Measurements from ENCODE around the gene ITGB3.
"Not testable (repeated sequence)": the region's sequence is repeated elsewhere in the genome, so short reads cannot be mapped to it uniquely, and the experiment has no call there.

ITGB3 gene

DNA sequence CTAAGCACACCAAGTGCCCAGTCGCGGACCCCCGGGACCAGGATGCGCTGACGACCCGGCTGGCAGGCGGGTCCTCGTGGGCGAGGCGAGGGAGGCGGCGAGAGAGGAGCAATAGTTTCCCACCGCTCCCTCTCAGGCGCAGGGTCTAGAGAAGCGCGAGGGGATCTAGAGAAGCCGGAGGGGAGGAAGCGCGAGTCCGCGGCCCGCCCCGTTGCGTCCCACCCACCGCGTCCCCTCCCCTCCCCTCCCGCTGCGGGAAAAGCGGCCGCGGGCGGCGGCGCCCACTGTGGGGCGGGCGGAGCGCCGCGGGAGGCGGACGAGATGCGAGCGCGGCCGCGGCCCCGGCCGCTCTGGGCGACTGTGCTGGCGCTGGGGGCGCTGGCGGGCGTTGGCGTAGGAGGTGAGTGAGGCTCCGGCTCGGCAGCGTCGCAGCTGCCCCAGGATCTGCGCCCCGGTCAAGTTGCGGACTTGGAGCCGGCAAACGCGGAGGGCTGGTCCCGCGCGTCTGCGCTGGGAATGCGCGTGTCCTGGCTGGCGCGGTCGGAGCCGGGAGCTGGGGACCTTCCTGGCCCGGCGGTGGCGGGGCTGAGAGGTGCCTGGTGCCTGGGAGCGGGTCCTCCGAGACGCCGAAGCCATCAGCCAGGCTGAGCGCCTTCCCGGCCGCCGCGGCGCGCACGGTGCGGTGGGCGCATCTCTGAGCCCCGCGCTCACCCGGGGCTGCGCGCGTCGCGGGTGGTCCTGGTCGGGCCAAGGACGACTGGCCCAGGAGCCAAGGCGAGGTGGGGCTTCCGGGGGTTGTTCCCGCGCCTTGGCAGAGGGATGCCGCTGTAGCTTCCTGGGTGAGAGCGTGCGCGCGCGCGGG is at the start of gene ITGB3:
ITGB3 (plus strand) TSS at position 287 of the 862 bp plus-strand sequence; CDS start at position 322, 35 bp downstream.
- DNase-seq (ENCODE audit: low spot score): peak; percentile 49

DNA sequence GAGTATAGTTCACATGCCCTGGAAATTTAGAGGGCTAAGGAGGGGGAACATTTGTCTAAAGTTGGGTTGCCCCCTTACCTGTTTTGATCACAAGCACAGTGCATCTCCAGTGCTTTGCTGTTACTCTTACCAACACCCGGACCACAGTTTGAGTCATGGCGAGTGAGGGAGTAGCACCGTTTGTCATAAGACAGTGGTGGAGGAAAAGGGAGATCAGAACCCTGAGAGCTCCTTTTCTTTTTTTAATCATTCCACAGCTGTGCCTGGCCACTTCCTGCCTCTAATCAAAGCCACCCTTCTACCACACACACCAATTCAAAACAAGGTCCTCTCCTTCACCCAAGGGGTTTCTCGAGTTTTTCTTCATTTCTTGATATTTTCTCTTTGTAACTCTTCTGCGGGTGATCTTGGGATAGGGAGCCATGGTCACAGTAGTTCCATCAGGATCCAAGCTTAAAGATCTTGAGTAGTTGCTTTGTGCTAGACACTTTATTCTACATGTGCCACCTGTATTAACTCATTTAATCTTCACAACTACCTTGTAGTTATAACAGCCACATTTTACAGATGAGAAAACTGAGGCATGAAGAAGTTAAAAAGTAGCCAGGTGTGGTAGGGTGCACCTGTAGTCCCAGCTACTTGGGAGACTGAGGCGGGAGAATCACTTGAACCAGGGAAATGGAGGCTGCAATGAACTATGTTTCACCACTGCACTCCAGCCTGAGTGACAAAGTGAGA is 49.5 kb upstream of the ITGB3 start:
- DNase-seq (ENCODE audit: low spot score): peak; percentile 69

DNA sequence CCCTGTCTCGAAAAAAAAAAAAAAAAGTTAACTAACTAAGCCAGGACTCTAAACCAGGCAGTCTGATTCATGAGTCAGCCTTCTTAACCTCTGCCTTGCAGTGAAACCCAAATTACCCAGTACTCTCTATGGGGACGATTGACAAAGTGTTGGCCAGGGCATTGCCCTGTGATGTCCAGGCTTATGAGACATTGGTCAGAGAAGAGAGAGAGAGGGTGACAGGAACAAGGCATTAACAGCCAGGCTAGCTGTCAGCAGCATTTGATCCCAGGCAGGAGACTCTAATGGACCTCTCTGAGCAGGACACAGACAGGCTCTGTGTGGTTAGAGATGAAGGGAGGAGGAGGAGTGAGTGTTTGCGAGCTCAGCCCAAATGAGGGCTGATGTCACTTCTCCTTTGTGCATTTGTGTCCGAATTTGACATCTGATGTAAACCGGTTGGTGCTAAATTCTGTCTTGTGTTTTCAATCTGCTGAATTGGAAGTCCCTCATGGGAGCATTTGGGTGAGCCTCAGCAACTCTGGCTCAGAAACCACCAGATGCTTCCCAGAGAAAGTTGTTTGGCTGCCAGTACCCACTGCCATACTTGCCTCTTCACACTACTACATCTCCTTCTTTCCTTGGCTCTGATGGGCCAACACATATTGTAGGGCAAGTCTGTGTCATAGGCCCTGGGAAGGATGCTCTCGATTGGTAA is 48.8 kb upstream of the ITGB3 start:
- peak; percentile 53 for DNase-seq (ENCODE audit: low spot score)

DNA sequence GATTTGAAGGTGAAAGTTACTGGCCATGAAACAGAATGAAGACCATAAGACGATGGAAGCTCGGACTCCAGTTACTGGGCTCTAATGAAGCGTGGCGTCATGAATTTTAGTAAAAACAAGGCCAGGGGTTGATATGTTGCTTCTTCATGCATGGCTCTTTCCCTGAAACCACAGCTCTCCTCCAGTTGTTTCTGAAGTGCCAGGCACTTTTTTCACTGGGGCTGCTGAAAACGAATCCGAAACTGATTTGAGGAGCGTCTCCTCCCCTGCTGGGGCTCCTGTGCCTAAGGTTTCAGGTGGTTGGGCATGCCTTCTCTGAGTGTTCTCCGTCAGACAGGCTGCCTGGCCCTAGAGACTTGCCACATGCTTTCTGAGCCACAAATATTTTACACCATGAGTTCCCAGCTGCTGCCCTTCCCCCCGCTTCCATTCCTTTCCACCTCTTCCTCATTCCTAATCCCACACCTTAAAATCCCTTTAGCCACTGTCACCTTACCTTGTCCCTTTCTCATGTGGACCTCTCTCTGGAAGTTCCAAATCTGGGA is 48.1 kb upstream of the ITGB3 start:
- peak; percentile 74 for DNase-seq (ENCODE audit: low spot score)

DNA sequence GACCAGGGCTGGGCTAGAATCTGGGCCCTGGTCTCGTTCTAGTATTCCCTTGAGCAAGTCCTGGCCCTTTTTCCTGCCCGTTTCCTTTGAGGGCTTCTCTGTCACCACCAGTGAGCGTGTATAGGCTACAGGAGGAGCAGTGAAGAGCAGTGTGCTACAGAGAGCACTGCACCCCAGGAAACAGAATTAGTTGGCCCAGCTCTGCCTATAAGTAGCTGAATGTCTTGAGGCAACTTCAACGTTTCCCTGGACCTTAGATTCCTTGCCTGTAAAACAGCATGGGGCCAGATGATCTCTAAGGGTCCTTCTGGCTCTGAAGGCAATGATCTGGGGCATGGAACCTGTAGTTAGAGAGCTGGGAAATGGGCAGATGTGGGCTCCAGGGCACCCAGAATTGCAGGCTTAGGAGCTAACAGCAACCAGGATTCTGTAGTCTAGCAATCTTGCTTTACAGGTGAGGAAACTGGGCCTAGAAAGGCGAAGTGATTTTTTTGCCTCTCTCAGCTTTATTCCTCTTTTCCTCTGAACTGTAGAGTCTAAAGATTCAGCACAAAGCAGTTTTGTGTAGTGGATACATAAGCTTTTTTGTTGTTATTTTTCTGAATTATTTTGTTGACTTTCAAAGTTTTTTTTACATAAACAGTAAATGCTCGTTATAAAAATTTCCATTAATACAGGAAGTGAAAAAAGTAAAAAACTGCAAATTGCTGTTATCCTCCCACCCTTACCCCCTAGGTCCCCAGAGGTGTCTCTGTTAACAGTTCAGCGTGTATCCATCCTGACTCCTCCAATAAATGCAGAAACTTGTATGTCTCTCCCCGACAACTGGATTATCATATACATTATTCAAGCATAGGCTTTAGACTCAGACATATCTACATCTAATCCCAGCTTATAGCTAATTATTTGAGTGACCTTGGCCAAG is 46.2 kb upstream of the ITGB3 start:
- no peak for DNase-seq (ENCODE audit: low spot score)

DNA sequence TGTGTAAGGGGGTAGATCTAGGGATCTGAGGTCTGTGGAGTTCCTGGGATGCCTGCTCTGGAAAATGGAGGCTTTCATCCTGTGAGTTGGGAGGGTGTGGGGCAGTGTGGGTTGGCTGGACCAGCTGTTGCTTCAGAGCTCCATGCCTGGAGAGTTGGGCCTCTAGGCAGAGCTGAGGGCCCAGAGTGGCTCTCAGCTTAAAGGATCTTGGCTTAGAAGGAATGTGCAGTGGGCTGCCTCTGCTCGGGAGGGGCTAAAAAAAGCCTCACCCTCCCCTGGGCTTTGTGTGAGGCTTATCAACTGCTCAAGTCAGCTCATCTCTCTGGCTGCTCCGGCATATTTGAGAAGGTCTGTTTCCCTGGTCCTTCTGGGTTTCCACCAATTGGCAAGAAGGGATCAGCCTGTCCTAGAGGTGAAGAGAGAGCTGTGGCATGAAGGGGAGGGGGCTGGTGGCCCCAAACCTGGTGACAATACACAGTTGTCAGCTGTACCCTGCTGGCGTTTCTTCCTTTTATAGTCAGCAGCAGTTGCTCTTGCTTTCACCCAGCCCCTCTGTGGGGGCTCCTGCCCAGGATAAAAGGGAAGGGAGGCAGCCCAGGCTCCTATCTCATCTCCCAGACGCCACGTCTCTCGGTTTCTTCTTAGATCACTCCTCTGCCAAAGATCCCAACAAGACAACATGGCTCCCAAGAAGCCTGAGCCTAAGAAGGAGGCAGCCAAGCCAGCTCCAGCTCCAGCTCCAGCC is 44.7 kb upstream of the ITGB3 start, which contains the start of gene MYL4:
MYL4 (plus strand) TSS at position 605 of the 745 bp plus-strand sequence; CDS start at position 680, 75 bp downstream.
- no peak for DNase-seq (ENCODE audit: low spot score)

DNA sequence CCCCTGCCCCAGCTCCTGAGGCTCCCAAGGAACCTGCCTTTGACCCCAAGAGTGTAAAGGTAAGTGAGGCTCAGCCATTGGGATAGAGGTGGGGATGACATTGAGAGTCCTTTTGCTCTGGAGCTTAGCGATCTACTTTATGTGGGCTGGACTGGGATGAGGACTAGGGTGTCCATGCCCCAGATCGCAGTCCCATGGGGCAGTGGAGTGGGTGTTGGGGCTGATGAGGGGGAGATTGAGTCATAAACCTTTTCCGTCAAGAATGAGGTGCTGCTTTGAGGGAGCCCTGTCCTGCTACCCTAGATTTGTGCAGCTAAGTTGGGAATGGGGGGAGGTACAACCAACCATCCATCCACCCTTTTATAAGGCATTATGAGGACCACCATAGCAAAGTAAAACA is 44.1 kb upstream of the ITGB3 start:
- DNase-seq (ENCODE audit: low spot score): no peak

DNA sequence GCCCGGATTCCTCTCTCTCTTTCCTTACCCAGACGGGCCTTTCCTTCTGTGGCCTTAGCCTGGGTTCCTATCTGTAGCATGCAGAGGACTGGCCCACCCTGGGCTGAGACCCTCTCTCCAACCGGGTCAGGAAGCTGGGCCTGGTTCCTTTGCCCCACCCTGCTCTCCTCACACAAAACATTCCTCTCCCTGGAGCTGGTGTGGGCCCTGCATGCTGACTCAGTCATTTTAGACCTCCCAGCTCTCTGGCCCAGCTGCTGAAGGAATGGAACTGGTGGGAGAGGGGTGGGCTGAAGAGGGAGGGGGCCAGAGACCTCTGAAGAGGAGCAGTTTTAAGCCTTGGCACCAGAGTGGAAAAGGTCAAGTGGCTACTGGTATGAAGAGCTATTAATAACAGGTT is 43.5 kb upstream of the ITGB3 start:
- DNase-seq (ENCODE audit: low spot score): no peak

DNA sequence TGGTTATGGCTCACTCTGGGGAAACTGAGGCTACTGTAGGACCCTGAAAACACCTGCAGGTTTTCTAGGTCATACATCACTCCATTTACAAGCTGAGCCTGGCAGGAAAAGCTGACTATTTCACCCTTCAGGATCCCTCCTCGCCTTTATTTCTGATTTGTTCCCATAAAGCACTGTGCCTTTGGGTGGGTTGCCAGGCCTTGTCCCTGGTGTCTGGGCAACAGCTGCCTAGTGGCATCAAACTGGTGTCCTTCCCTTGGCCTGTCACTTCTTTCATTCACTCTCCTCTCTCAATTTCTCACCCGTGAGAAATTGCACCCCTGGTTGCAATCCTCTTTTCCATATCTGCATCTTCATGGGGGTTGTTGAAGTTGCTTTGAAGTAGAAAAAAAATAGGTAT is 42.8 kb upstream of the ITGB3 start:
- no peak for DNase-seq (ENCODE audit: low spot score)

DNA sequence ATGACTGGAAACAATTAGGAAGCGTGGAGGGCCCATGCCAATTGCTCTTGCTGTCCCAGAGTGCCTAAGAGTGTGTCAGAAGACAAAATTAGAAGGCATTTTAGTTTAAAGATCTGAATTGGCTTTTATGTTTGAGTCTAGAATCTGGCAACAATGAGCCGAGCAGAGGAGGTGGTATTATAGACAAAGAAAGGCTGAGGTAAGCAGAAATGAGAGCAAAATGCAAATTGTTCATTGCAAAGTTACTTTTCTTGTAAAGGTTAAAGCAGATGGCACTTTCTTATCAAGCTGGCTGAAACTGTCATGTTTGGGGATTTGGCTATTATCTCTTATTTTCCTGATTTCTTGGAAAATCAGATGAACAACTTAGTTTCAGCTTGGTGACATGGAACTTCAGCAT is 41.2 kb upstream of the ITGB3 start:
- no peak for DNase-seq (ENCODE audit: low spot score)

DNA sequence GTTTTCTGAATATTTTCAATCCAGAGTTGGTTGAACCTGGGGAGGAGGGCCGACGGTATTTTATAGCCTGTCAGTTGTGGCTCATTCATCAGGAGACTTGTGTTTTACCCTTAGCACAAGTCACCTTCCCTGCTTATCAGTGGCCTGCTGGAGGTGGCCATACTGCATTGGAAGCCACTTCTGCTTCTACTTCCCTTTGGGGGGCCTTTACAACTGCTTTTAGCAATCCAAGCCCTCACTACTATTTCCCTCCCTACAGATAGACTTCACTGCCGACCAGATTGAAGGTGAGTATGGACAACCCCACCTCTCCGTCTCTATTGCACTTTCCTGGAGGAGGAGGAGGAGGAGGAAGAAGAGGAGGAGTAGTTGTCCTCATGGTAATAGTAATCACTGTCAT is 40.1 kb upstream of the ITGB3 start:
- DNase-seq (ENCODE audit: low spot score): no peak

DNA sequence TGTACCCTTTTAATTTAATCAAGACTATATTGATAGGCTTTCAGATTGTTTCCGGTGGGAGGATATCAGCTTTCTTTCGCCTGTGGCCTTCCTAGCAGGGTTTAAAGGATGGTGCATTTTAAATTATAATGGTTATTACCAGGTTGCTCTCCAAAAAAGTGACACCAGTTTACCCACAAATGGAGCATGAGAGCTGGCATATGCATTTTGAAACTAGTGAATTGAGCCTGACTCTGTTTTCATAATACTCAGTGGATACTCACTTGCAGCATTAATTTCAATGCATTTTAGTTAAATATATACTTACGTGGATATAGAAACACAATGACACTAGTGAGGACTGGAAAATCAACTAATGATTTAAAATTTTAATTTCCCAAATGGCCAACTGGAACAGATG is 38.7 kb upstream of the ITGB3 start:
- no peak for DNase-seq (ENCODE audit: low spot score)

DNA sequence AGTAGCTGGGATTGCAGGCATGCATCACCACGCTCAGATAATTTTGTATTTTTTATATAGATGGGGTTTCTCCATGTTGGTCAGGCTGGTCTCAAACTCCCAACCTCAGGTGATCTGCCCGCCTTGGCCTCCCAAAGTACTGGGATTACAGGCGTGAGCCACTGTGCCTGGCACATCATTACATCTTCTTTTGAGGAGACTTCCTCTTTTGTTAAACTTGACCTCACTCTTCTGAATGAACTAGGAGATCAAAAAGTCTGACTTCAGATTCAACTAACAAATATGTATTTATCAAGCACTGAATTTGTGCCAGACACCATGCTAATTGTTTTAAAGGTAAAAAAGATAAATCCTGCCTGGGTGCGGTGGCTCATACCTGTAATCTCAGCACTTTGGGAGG is 36.8 kb upstream of the ITGB3 start:
- DNase-seq (ENCODE audit: low spot score): not testable (repeated sequence)

DNA sequence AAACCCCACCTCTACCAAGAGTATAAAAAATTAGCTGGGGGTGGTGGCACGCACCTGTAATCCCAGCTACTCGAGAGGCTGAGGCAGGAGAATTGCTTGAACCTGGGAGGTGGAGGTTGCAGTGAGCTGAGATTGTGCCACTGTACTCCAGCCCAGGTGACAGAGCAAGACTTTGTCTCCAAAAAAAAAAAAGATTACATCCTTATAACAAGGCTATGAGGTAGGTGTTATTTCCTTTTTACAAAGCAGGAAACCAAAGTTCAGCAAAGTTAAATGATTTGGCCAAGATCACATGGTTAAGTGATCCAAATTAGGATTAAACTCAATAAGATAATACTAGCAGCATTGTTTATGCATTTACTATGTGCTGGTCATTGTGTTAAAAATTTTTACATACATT is 36.3 kb upstream of the ITGB3 start:
- DNase-seq (ENCODE audit: low spot score): peak; percentile 24

DNA sequence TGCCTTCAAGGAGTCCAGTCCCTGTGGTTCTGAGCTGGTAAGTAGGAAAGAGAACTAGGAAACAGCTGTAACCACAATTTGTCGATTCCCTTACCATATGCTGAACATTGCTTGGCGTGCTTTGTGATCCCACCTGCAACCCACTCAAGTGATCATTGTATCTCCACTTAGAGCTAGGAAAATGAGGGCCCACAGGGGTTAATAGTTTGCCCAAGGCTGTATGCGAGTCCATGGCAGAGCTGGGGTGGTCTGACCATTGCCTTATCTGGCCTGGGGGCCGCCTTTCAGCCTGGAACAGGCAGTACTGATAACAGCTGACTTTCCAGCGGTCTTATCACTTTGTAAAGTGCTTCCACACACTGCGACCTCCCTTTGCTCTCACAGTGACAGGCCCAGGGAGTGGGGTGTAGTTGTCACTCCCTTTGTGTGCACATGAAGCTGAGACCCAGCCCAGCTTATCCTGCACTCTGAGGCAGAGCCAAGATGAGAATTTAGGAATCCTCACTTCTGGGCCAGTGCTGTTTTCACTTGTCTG is 34.7 kb upstream of the ITGB3 start:
- DNase-seq (ENCODE audit: low spot score): no peak

DNA sequence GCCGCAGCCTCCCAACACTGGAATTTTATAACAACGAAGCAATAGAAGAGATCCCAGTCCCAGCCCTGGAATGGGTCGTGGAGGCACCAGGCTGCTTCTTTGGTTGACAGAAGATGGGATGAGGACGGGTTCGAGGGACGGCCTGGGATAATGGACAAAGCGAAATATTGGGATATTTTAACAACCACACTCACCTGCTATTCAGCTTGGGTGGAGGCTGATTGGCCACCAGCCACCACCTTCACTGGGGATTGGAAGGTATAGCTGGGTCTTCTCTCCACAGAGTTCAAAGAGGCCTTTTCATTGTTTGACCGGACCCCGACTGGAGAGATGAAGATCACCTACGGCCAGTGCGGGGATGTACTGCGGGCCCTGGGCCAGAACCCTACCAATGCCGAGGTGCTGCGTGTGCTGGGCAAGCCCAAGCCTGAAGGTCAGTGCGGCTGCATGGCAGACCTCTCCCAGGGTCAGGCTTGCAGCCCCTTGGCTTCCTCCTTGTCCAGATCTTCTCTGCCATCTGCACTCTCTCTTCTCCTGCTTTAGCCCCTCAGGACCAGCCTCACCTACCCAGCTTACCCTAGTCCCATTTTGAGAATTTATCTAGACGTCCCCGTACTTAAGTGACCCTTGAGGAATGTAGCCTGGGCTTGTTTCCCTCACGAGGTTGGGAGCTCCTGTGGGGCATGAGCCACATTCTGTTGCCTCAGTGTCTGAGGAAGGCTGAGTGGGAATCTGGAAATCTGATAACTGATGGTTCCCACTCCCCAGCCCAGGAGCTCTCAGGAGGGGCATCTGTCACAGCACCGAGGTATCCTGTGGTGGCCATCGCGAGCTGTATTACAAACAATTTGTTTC is 33.8 kb upstream of the ITGB3 start:
- DNase-seq (ENCODE audit: low spot score): no peak

DNA sequence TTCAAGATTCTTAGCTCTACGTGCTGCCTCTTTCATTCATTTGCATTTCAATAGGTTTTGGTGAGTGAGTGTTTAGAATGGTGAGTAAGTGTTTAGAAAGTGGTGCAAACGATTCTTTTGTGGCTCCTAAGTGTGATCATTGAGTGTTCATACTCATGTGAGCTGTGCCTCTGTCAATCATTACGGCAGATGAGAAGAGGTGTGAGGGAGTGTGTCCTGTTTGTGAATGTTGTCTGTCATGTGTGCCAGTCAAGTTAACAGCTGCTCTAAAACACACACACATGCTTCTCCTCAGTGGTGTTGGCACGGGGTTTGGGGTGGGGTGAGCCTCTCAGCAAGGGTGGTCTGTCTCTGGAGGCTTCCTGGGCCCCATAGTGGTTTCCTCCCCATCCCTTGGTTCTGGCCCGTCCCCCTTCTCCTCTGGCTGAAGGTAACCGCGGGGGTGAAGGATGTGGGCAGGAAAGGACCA is 33.1 kb upstream of the ITGB3 start:
- peak; percentile 39 for DNase-seq (ENCODE audit: low spot score)

DNA sequence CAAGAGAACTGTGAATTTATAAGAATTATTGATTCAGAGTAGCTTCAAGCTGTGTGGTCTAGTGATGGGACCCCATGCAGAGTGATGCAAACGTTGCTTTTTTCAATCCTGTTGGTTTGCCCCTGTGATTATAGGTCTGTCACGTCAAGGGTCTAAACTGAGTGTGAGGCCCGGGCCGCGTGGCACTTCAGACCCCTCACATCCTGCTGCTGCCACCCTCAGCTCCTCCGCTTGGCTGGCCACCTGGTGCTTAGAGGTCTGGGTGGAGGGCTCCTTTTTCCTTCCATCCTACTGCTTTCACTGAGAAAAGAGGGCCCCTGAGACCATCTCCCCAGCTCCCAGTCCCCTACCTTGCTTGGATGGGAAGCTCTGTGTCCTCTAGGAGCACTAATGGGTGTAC is 32.5 kb upstream of the ITGB3 start:
- no peak for DNase-seq (ENCODE audit: low spot score)

DNA sequence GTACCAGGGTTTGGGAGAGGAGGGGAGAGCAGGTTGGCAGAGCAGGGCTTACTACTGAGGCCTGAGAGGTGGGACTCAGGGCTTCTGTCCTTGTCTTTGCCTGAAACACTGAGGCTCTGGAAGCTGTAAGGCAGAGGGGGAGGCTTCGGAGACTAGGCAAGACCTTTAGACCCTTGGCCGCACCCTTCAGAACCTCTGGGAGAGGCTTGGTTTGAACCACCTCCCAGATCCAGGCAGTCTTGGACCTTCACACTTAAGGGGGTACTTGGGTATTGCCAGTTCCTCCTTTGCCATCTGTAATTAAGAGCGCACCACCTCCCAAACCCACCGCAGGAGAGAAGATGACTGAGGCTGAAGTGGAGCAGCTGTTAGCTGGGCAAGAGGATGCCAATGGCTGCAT is 31.6 kb upstream of the ITGB3 start:
- DNase-seq (ENCODE audit: low spot score): no peak
